ENCODE measurements around the gene COL11A2. TPM values are rescaled to one million over a fixed set of nuclear protein-coding genes. Genes with fewer than 3 reads are reported as not detected.

Gene COL11A2
- total and polyA plus RNA-seq, 2 experiments from 2014 or later: 59.6 to 94.6 TPM

- Histone ChIP-seq H3K36me3 (no peaks in the 10 kb centered on the region), H3K27ac (no peak overlapping the region), H3K27me3 (no peaks in the 10 kb centered on the region), H3K4me1 (ENCODE audit: low read depth) (peaks cover 24% of the 10 kb centered on the region), H3K9me3 (ENCODE audit: low read depth) (no peaks in the 10 kb centered on the region), H3K4me3 (no peak overlapping the region)
- DNase-seq (ENCODE audit: low read depth in 1 of 2, low spot score in 1 of 2): no peak
- no peak for TF ChIP-seq CTCF (IDR thresholded peaks at IDR 0.05; ENCODE audit: low read depth, low read length)
Measured at GRCh38 chr6:33189164-33189563, 3.1 kb downstream of the COL11A2 start.

- H3K27me3 ChIP-seq: no peaks in the 10 kb centered on the region
- H3K4me3 ChIP-seq: no peak overlapping the region
- no peaks in the 10 kb centered on the region for H3K36me3 ChIP-seq
- no peak for TF ChIP-seq CTCF (IDR thresholded peaks at IDR 0.05; ENCODE audit: low read depth, low read length)
- peaks cover 14% of the 10 kb centered on the region for H3K4me1 ChIP-seq (ENCODE audit: low read depth)
- H3K9me3 ChIP-seq (ENCODE audit: low read depth): no peaks in the 10 kb centered on the region
- no peak overlapping the region for H3K27ac ChIP-seq
- DNase-seq (ENCODE audit: low read depth in 1 of 2, low spot score in 1 of 2): no peak
Measured at GRCh38 chr6:33187809-33188208, 4.5 kb downstream of the COL11A2 start.

GRCh38 chr6:33185654-33186187 is 6.5 kb downstream of the COL11A2 start:
- Histone ChIP-seq H3K4me1 (ENCODE audit: low read depth) (peaks cover under 1% of the 10 kb centered on the region), H3K27me3 (no peaks in the 10 kb centered on the region), H3K27ac (no peak overlapping the region), H3K4me3 (no peak overlapping the region), H3K36me3 (no peaks in the 10 kb centered on the region), H3K9me3 (ENCODE audit: low read depth) (no peaks in the 10 kb centered on the region)
- TF ChIP-seq CTCF (IDR thresholded peaks at IDR 0.05; ENCODE audit: low read depth, low read length): no peak
- DNase-seq (ENCODE audit: low read depth in 1 of 2, low spot score in 1 of 2): no peak

- TF ChIP-seq CTCF (IDR thresholded peaks at IDR 0.05; ENCODE audit: low read depth, low read length): no peak
Measured at GRCh38 chr6:33185190-33185589, 7.1 kb downstream of the COL11A2 start.

GRCh38 chr6:33183071-33183683 is 9.1 kb downstream of the COL11A2 start:
- no peaks in the 10 kb centered on the region for H3K27me3 ChIP-seq
- no peak overlapping the region for H3K4me3 ChIP-seq
- H3K36me3 ChIP-seq: no peaks in the 10 kb centered on the region
- no peak overlapping the region for H3K27ac ChIP-seq
- no peaks in the 10 kb centered on the region for H3K9me3 ChIP-seq (ENCODE audit: low read depth)
- no peak for DNase-seq (ENCODE audit: low read depth in 1 of 2, low spot score in 1 of 2)
- TF ChIP-seq CTCF (IDR thresholded peaks at IDR 0.05; ENCODE audit: low read depth, low read length): no peak
- H3K4me1 ChIP-seq (ENCODE audit: low read depth): no peaks in the 10 kb centered on the region

More at GRCh38 chr6:33185190-33185589, 7.1 kb downstream of the COL11A2 start:
- no peak for DNase-seq (ENCODE audit: low read depth in 1 of 2, low spot score in 1 of 2)
- Histone ChIP-seq H3K4me3 (no peak overlapping the region), H3K27me3 (no peaks in the 10 kb centered on the region), H3K9me3 (ENCODE audit: low read depth) (no peaks in the 10 kb centered on the region), H3K27ac (no peak overlapping the region), H3K36me3 (no peaks in the 10 kb centered on the region), H3K4me1 (ENCODE audit: low read depth) (no peaks in the 10 kb centered on the region)

Measured in cardiac muscle cell (in vitro differentiated cells and primary cell).